ENCODE measurements around the gene JMJD8. TPM values are rescaled to one million over a fixed set of nuclear protein-coding genes. Genes with fewer than 3 reads are reported as not detected.

JMJD8 gene
- total and polyA plus RNA-seq, 11 donors: 36.2 to 103 (median 44.1) TPM

- Histone ChIP-seq H3K27me3 (no peaks in the 10 kb centered on the region), H3K9me3 (no peaks in the 10 kb centered on the region), H3K27ac (peak overlapping the region in 9 of 12 donors; percentile 27 to 78 (median 52)), H3K36me3 (peaks cover 0 to 15% (median 0%) of the 10 kb centered on the region in 9 donors), H3K4me1 (peaks cover 0 to 16% (median 11%) of the 10 kb centered on the region in 12 donors), H3K4me3 (peak overlapping the region in 5 of 12 donors; percentile 10 to 38 (median 24))
- intact Hi-C loops (cut with DNase I): loop anchor here in 5 of 10 donors (2.0 to 10.0 kb wide), 6 partner anchors 79 to 267 kb away; partner anchors contain the start of genes NME4 (in 2 of the 5) and RAB11FIP3 (in 1 of the 5)
- no peak for TF ChIP-seq POLR2A (IDR thresholded peaks at IDR 0.05)
- TF ChIP-seq, protein P1, sequence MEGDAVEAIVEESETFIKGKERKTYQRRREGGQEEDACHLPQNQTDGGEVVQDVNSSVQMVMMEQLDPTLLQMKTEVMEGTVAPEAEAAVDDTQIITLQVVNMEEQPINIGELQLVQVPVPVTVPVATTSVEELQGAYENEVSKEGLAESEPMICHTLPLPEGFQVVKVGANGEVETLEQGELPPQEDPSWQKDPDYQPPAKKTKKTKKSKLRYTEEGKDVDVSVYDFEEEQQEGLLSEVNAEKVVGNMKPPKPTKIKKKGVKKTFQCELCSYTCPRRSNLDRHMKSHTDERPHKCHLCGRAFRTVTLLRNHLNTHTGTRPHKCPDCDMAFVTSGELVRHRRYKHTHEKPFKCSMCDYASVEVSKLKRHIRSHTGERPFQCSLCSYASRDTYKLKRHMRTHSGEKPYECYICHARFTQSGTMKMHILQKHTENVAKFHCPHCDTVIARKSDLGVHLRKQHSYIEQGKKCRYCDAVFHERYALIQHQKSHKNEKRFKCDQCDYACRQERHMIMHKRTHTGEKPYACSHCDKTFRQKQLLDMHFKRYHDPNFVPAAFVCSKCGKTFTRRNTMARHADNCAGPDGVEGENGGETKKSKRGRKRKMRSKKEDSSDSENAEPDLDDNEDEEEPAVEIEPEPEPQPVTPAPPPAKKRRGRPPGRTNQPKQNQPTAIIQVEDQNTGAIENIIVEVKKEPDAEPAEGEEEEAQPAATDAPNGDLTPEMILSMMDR (IDR thresholded peaks at IDR 0.05): no peak
- 56 to 74% (median 60%) methylated on average over 16 to 35 of the region's 35 CpGs for whole genome bisulfite sequencing, 4 donors
- DNase-seq (no peak), ATAC-seq (peak in 3 of 4 donors; percentile 2)
These were observed 22.8 kb downstream of the JMJD8 start for GRCh38 chr16:661184-661821.

DNA sequence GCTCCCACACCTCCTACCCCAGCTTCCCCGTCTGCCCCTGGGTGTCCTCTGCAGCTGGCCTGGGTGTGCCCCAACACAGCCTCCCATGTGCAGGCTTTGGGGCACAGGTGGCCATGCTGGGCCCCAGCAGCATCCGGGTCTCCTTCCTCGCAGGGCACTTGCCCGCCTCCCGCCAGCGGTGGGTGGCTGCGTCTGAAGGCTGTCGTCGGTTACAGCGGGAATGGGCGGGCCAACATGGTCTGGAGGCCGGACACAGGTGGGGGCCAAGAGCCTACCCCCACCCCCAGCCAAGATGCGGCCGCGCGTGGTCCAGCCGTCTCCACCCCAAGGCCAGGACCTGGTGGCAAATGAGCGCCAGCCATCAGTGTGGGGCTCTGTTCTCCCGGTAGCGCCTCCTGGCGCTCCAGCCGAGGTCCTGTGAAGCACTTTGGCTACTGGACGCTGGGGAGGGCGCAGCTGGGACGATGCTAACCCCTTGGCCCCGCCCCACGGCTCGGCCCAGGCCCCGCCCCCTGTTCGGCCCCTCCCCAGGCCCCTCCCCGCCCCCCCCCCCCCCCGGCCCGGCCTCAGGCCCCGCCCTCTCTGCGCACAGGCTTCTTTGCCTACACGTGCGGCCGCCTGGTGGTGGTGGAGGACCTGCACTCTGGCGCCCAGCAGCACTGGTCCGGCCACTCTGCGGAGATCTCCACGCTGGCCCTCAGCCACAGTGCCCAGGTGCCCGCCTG lies 23.5 kb downstream of the JMJD8 start:
- Histone ChIP-seq H3K27me3 (no peaks in the 10 kb centered on the region), H3K9me3 (no peaks in the 10 kb centered on the region), H3K4me1 (peaks cover 0 to 16% (median 11%) of the 10 kb centered on the region in 12 donors), H3K36me3 (peaks cover 0 to 21% (median 0%) of the 10 kb centered on the region in 9 donors), H3K27ac (peak overlapping the region in 11 of 12 donors; percentile 3 to 80 (median 55)), H3K4me3 (peak overlapping the region in 9 of 12 donors; percentile 11 to 42 (median 32))
- intact Hi-C loops (cut with DNase I): loop anchor here in 5 of 10 donors (2.0 to 10.0 kb wide), 6 partner anchors 78 to 266 kb away; partner anchors contain the start of genes NME4 (in 2 of the 5) and RAB11FIP3 (in 1 of the 5)
- 11 to 18% (median 14%) methylated on average over 18 to 41 of the region's 43 CpGs for WGBS, 4 donors
- peak; percentile 81 to 90 (median 82) for ATAC-seq
- peak in 1 of 2 donors; percentile 49 for TF ChIP-seq POLR2A (IDR thresholded peaks at IDR 0.05)
- TF ChIP-seq, protein P1 (IDR thresholded peaks at IDR 0.05): peak; percentile 36 to 78 (median 57)
- peak; percentile 87 to 93 (median 92) for DNase-seq

- DNase-seq (no peak), ATAC-seq (peak in 2 of 4 donors; percentile 1 to 6)
- H3K9me3 ChIP-seq: no peaks in the 10 kb centered on the region
- no peak for TF ChIP-seq POLR2A (IDR thresholded peaks at IDR 0.05)
- TF ChIP-seq, protein P1 (IDR thresholded peaks at IDR 0.05): no peak
- H3K36me3 ChIP-seq: peaks cover 0 to 26% (median 0%) of the 10 kb centered on the region in 9 donors
- 61 to 68% (median 65%) methylated on average over 6 of the region's 6 CpGs for WGBS, 4 donors
- peak overlapping the region in 10 of 12 donors; percentile 4 to 80 (median 54) for H3K27ac ChIP-seq
- peaks cover 0 to 16% (median 11%) of the 10 kb centered on the region in 12 donors for H3K4me1 ChIP-seq
- intact Hi-C loops (cut with DNase I): loop anchor here in 5 of 10 donors (2.0 to 10.0 kb wide), 6 partner anchors 78 to 265 kb away; partner anchors contain the start of genes NME4 (in 2 of the 5) and RAB11FIP3 (in 1 of the 5)
- no peaks in the 10 kb centered on the region for H3K27me3 ChIP-seq
- H3K4me3 ChIP-seq: peak overlapping the region in 6 of 12 donors; percentile 28 to 42 (median 34)
These were observed 24.0 kb downstream of the JMJD8 start for GRCh38 chr16:660132-660458.
